GM10248 (cell line): ENCODE data around the gene NTM.

Experiments used
- CTCF ChIA-PET: fragments of 300-600 bp; sonication (Branson Sonifier 250); formaldehyde crosslinking; extraction: SDS; loops from one replicate; lab custom pipeline; 2021; ENCODE audit warnings: antibody characterized with exemption; lab: Yijun Ruan, JAX
- POLR2A ChIA-PET: fragments of 350-650 bp; sonication (Branson Sonifier 250); formaldehyde crosslinking; extraction: SDS; loops from one replicate; lab custom pipeline; 2020; ENCODE audit warnings: antibody characterized with exemption; lab: Yijun Ruan, JAX
- DNase-seq: peaks from one replicate; pipeline ENCODE4 v3.0.0; 2012; ENCODE audit errors: extremely low spot score
- TF ChIP-seq, protein P1 (sequence below): IDR thresholded peaks from 2 replicates; pipeline ENCODE4 v1.5.1; 2012; ENCODE audit warnings: mild to moderate bottlenecking, low read depth; ENCODE audit errors: extremely low read depth, missing control alignments, control extremely low read depth

NTM gene

DNA sequence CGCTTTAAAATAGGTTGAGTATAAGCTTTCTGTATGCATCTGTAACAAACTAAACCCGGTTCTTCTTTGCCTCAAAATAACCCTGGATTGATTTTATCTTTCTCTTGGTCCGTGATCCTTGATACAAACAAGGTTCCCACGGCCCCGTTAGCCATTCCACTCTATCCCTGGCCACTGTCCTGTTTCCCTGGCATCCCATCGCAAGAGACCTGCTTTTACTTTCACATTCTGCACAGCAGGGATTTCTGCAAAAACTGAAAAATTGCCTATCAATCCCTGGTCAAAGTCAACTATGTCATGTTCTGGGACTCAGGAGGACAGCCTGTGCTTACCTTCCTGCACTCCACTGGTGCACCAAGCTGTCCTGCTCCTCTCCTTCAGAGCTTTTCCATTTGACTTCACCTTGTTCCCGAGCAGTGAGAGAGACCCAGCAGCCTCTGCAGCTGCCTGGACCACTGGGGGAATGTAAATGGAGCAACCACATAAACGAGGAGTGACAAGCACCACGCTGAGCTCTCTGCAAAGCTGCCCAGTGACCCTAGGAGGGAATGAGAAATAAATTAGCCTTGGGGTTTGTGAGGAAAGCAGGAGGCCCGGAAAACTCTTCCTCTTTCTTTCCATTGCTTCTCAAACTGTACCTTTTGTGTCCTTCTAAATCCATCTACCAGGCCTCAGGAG lies 175.9 kb downstream of the NTM start:
- no peak for DNase-seq
- ChIA-PET POLR2A (no interaction called here), CTCF (interaction anchor here (0.9 to 2.0 kb wide), 3 partner anchors 9 to 132 kb away, joined by 3 to 5 read pairs (median 4); no protein-coding TSS in a partner anchor)
- TF ChIP-seq, protein P1, sequence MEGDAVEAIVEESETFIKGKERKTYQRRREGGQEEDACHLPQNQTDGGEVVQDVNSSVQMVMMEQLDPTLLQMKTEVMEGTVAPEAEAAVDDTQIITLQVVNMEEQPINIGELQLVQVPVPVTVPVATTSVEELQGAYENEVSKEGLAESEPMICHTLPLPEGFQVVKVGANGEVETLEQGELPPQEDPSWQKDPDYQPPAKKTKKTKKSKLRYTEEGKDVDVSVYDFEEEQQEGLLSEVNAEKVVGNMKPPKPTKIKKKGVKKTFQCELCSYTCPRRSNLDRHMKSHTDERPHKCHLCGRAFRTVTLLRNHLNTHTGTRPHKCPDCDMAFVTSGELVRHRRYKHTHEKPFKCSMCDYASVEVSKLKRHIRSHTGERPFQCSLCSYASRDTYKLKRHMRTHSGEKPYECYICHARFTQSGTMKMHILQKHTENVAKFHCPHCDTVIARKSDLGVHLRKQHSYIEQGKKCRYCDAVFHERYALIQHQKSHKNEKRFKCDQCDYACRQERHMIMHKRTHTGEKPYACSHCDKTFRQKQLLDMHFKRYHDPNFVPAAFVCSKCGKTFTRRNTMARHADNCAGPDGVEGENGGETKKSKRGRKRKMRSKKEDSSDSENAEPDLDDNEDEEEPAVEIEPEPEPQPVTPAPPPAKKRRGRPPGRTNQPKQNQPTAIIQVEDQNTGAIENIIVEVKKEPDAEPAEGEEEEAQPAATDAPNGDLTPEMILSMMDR: no peak

DNA sequence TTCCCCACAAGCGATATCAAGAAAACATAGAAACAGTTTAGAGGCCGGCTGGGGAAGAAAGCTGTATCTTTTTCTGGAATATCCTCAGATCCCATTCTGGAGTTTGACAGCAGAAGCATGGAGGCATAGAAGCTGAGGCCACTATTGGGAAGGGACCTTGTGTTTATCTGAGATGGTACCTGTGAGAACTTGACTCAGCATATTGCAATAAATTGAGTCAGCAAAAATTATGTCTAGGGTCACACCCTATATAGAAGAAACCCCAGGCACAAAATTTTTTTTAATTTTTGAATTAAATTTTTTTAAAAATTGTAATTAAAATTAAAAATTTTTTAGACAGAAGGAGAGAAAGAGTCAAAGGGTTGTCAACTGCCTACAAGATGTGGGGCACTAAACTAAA lies 178.7 kb downstream of the NTM start:
- no peak for DNase-seq
- CTCF ChIA-PET: interaction anchor here (1.1 to 1.5 kb wide), 2 partner anchors 9 to 34 kb away, joined by 3 to 4 read pairs; no protein-coding TSS in a partner anchor
- POLR2A ChIA-PET: no interaction called here
- TF ChIP-seq, protein P1: no peak

DNA sequence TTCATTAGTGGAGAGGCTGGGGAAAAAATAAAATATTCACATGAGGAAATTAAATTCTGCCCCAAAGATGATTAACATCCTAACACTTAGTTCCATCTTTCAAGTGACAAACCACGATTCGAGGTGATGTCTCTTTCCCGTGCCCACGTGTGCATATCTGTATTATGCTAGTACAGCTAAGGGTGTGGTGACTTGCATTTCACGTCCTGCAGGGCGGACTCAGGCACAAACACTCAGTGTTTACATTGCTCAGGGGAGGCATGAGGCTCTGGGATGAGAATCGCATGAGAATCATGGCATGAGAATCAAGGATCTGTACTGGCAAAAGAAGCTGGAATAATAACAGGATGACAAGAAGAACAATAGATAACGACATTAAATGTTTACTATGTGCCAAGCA lies 179.4 kb downstream of the NTM start:
- ChIA-PET POLR2A (no interaction called here), CTCF (interaction anchor here (1.1 to 1.8 kb wide), 3 partner anchors 9 to 34 kb away, joined by 3 to 6 read pairs (median 4); no protein-coding TSS in a partner anchor)
- DNase-seq: no peak
- TF ChIP-seq, protein P1: no peak

DNA sequence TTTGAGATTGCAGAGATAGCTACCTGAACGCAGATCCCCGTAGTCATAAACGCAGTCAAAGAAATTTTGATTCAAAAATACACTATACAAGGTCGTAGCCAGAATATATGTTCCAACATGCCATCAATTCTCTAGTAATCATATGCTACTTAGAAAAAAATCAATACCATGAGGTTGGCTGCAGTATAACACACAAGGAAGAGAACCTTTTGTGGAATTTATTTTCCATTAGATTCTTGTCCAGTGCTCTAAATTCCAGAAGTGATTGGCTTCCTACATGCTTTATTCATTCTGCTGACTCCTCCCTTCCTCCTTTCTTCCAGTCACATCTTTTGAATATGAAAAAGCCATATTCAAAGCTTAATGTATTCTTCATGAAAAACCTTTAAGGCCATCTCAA lies 189.9 kb downstream of the NTM start:
- POLR2A ChIA-PET: no interaction called here
- no peak for DNase-seq
- CTCF ChIA-PET: interaction anchor here (1.1 to 1.9 kb wide), 3 partner anchors 13 to 114 kb away, joined by 4 to 5 read pairs (median 4); no protein-coding TSS in a partner anchor
- TF ChIP-seq, protein P1: no peak

DNA sequence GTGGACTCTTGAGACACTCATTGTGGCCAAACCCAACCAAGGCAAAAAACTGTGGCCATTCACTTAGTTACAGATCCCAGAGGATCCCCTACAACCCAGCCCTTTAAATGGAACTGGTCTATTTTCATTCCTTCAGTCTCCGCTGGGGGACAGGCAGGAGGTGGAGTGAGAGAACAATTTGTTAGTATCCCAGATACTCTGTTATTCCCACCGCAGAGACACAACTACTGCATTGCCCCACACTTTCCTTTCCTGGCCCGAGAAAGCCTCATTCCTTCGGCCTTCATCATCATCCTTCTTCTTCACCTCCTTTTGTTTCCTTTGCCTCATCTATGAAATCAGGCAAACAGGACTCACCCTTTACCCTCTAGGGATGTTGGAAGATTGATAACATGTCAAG lies 191.1 kb downstream of the NTM start:
- TF ChIP-seq, protein P1: no peak
- no peak for DNase-seq
- ChIA-PET POLR2A (no interaction called here), CTCF (interaction anchor here (1.9 kb wide), 1 partner anchor 14 kb away, joined by 5 read pairs; no protein-coding TSS in a partner anchor)

DNA sequence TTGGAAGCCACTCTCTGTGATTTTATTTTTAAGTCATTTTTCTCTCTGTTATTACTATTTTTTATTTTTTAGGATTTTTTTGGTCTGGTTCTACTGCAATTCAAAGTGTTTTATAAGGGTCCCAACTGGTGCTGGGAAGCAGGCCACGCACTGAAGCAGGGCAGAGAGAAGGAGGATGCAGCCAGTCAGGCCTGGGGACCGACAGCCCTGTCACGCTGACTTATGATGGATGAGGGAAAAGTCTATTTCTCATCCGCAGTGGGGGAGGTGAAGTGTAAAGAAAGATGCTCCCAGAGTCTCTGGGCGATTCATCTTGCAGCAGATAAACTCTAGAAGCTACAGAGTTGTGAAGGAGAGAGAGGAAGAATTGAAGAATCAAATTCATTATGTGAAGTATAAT lies 191.6 kb downstream of the NTM start:
- CTCF ChIA-PET: no interaction called here
- TF ChIP-seq, protein P1: no peak
- POLR2A ChIA-PET: no interaction called here
- DNase-seq: no peak
